SK-N-SH (cell line): ENCODE results near the gene HDAC8. TPM values are rescaled to one million over a fixed set of nuclear protein-coding genes. Genes with fewer than 3 reads are reported as not detected.

ENCODE experiments used
- CTCF ChIA-PET: fragments of 300-600, 350-600 bp; formaldehyde crosslinking; extraction: SDS; loops from one replicate; lab custom pipeline; 2021; lab: Yijun Ruan, JAX
- POLR2A ChIA-PET: fragments of 350-600 bp; sonication (Branson Sonifier 250); formaldehyde crosslinking; extraction: SDS; loops from one replicate; lab custom pipeline; 2020; ENCODE audit warnings: antibody characterized with exemption, inconsistent platforms; lab: Yijun Ruan, JAX
- DNase-seq: peaks from one replicate; pipeline ENCODE4 v3.0.0; 2012
- H2AFZ ChIP-seq: fragments of 200-600 bp; sonication (generic); 2 replicates; pipeline ENCODE4 v1.8.1; 2016; ENCODE audit warnings: antibody characterized with exemption, mild to moderate bottlenecking, low read depth
- H3F3A ChIP-seq: fragments of 200-600 bp; sonication (generic); replicated peaks from 2 replicates; pipeline ENCODE3; 2016; ENCODE audit warnings: antibody characterized with exemption, mild to moderate bottlenecking; ENCODE audit not compliant: insufficient read depth
- H3K27ac ChIP-seq, 2 experiments: fragments of 200-500 bp in 1 of 2; fragments of 200-600 bp in 1 of 2; sonication (Bioruptor generic) in 1 of 2; sonication (generic), shearing (Covaris generic) in 1 of 2; 2 replicates each; pipeline versions ENCODE4 v1.5.1 to v1.6.1; 2014 to 2016; ENCODE audit warnings: low read depth in 2 of 2, inconsistent platforms in 1 of 2, low read length in 1 of 2, mild to moderate bottlenecking in 1 of 2, mixed read lengths in 1 of 2
- H3K27me3 ChIP-seq: fragments of 200-600 bp; sonication (generic), shearing (Covaris generic); 2 replicates; pipeline ENCODE4 v1.6.1; 2016; ENCODE audit warnings: mixed run types; ENCODE audit not compliant: insufficient read depth
- H3K36me3 ChIP-seq, 2 experiments: fragments of 200-500 bp in 1 of 2; fragments of 200-600 bp in 1 of 2; sonication (Bioruptor generic) in 1 of 2; sonication (generic) in 1 of 2; replicated peaks in 1 of 2; 2 replicates each; pipeline versions ENCODE3 to v1.5.1; 2014 to 2016; ENCODE audit warnings: low read length in 1 of 2, mild to moderate bottlenecking in 1 of 2; ENCODE audit not compliant: insufficient read depth in 2 of 2, control insufficient read depth in 1 of 2
- H3K4me1 ChIP-seq, 2 experiments: fragments of 200-500 bp in 1 of 2; fragments of 200-600 bp in 1 of 2; sonication (Bioruptor generic) in 1 of 2; sonication (generic), shearing (Covaris generic) in 1 of 2; 2 replicates each; pipeline versions ENCODE4 v1.5.1 to v1.6.1; 2014 to 2016; ENCODE audit warnings: low read depth in 1 of 2, low read length in 1 of 2, mixed run types in 1 of 2; ENCODE audit not compliant: insufficient read depth in 2 of 2, control insufficient read depth in 1 of 2
- H3K4me2 ChIP-seq: fragments of 200-600 bp; sonication (generic), shearing (Covaris generic); 2 replicates; pipeline ENCODE4 v1.6.1; 2017; ENCODE audit warnings: mixed run types
- H3K4me3 ChIP-seq, 2 experiments: fragments of 200-500 bp in 1 of 2; fragments of 200-600 bp in 1 of 2; sonication (Bioruptor generic) in 1 of 2; sonication (generic), shearing (Covaris generic) in 1 of 2; 2 replicates each; pipeline versions ENCODE4 v1.5.1 to v1.8.1; 2014 to 2016; ENCODE audit warnings: low read depth in 2 of 2, inconsistent platforms in 1 of 2, low read length in 1 of 2, mild to moderate bottlenecking in 1 of 2, mixed read lengths in 1 of 2, moderate library complexity in 1 of 2
- H3K79me2 ChIP-seq: fragments of 200-600 bp; sonication (generic); 2 replicates; pipeline ENCODE4 v1.8.1; 2017; ENCODE audit warnings: mild to moderate bottlenecking; ENCODE audit not compliant: insufficient read depth
- H3K9ac ChIP-seq: fragments of 200-600 bp; sonication (generic); 2 replicates; pipeline ENCODE4 v1.6.1; 2017; ENCODE audit warnings: mixed run types
- H3K9me2 ChIP-seq: fragments of 200-600 bp; sonication (generic); 2 replicates; pipeline ENCODE4 v1.6.1; 2017; ENCODE audit warnings: mixed run types
- H3K9me3 ChIP-seq: fragments of 200-600 bp; sonication (generic); 2 replicates; pipeline ENCODE4 v1.6.1; 2017; ENCODE audit warnings: mixed run types, mild to moderate bottlenecking, moderate library complexity
- H4K20me1 ChIP-seq: fragments of 200-600 bp; sonication (generic); 2 replicates; pipeline ENCODE4 v1.6.1; 2017; ENCODE audit warnings: mild to moderate bottlenecking, mixed run types; ENCODE audit not compliant: insufficient read depth
- ELF1 ChIP-seq: IDR thresholded peaks from 2 replicates; pipeline ENCODE4 v1.4.0; 2012
- GABPA ChIP-seq: IDR thresholded peaks from 2 replicates; pipeline ENCODE4 v1.4.0; 2012; ENCODE audit warnings: low read depth, mild to moderate bottlenecking
- GATA2 ChIP-seq: sonication (generic); formaldehyde crosslinking; IDR thresholded peaks from 2 replicates; pipeline ENCODE4 v1.5.0; 2020; ENCODE audit warnings: mild to moderate bottlenecking, missing genetic modification reagents
- JUND ChIP-seq: IDR thresholded peaks from 2 replicates; pipeline ENCODE4 v1.4.0; 2012
- MEF2A ChIP-seq: IDR thresholded peaks from 2 replicates; pipeline ENCODE4 v1.4.0; 2012; ENCODE audit warnings: low read depth, borderline replicate concordance
- MXI1 ChIP-seq: IDR thresholded peaks from 2 replicates; pipeline ENCODE4 v1.6.1; 2012; ENCODE audit warnings: mild to moderate bottlenecking, low read depth, low read length, improper control_type of control experiment
- PBX3 ChIP-seq: IDR thresholded peaks from 2 replicates; pipeline ENCODE4; 2012
- POLR2AphosphoS5 ChIP-seq: IDR thresholded peaks from 2 replicates; pipeline ENCODE4 v1.6.1; 2012; ENCODE audit warnings: low read depth, low read length
- RFX5 ChIP-seq: IDR thresholded peaks from 2 replicates; pipeline ENCODE4 v1.6.1; 2012; ENCODE audit warnings: mild to moderate bottlenecking, improper control_type of control experiment, low read length
- RXRA ChIP-seq: IDR thresholded peaks from 2 replicates; pipeline ENCODE4 v1.4.0; 2012; ENCODE audit warnings: low read depth, mild to moderate bottlenecking, borderline replicate concordance
- SIN3A ChIP-seq: IDR thresholded peaks from 2 replicates; pipeline ENCODE4 v1.6.1; 2012; ENCODE audit warnings: low read depth, mild to moderate bottlenecking, low read length, moderate library complexity, borderline replicate concordance
- TCF12 ChIP-seq: IDR thresholded peaks from 2 replicates; pipeline ENCODE4 v1.4.0; 2012
- USF2 ChIP-seq: fragments of 150-350 bp; IDR thresholded peaks from 2 replicates; pipeline ENCODE4 v1.6.1; 2017; ENCODE audit warnings: antibody characterized with exemption, low read length, low read depth, borderline replicate concordance
- YY1 ChIP-seq: IDR thresholded peaks from 2 replicates; pipeline ENCODE4 v1.4.0; 2012; ENCODE audit warnings: low read depth, mild to moderate bottlenecking
- WGBS: methylation state at CpG from one replicate; pipeline ENCODE4 v1.1.6; 2017; ENCODE audit warnings: low lambda C conversion rate; 5-methylcytosine and 5-hydroxymethylcytosine counted together
- polyA plus RNA-seq, 3 experiments: library from polyadenylated mRNA; depleted of rRNA; stranded (reverse); fragments of >200 nt; gene quantifications; 2 replicates each; pipeline ENCODE4 v1.2.3, GENCODE V29; 2012
- TF ChIP-seq, protein P1 (sequence below): IDR thresholded peaks from 2 replicates; pipeline ENCODE4 v1.4.0; 2012; ENCODE audit warnings: low read depth
- TF ChIP-seq, protein P2 (sequence below): IDR thresholded peaks from 2 replicates; pipeline ENCODE4 v1.4.0; 2012; ENCODE audit warnings: low read depth, borderline replicate concordance

Gene HDAC8
- polyA plus RNA-seq, 1 of the 3 experiments (the other 2 are of a cell fraction), result 30.6 TPM

DNA sequence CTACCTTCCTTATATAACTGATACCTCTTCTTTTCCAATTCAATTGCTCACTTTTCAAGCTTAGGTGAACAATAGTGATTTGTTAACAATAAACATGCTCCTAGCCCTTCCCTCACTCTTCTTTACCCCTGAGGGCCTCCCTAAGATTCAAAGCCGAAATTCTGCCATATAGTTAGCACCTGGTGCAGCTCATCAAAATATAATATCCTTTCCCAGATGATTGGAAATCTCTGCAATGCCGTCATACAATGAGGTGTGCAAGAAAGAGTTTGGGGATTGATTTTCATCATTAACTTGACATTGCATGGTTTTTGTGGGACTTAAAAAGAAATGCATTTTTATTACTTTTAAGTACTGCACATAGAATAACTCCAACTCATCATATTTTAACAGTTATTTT, 95.3 kb downstream of the HDAC8 start:
- Histone ChIP-seq H3K36me3 (peaks cover 9 to 23% of the 10 kb centered on the region in 2 experiments), H3K9me3 (no peaks in the 10 kb centered on the region), H3K27me3 (no peaks in the 10 kb centered on the region), H3K4me2 (no peak overlapping the region), H3K79me2 (no peaks in the 10 kb centered on the region), H2AFZ (no peak overlapping the region), H4K20me1 (no peaks in the 10 kb centered on the region), H3K4me1 (peaks cover 0 to 31% of the 10 kb centered on the region in 2 experiments; a peak in 2 of 4 replicates), H3K27ac (peak overlapping the region in 1 of 2 experiments; percentile 84; a peak in 2 of 4 replicates), H3K4me3 (no peak overlapping the region), H3F3A (peaks cover 5% of the 10 kb centered on the region), H3K9me2 (0 out of 2 replicates have a peak, but pooled peaks cover 1% of the 10 kb centered on the region), H3K9ac (no peak overlapping the region)
- 67% methylated on average over 2 of the region's 2 CpGs for WGBS
- TF ChIP-seq MXI1 (peak; percentile 37; the same call in 1 of the 2 replicates), PBX3 (no peak)
- DNase-seq, result peak; percentile 17
- CTCF ChIA-PET, result interaction anchor here (1.4 kb wide), 1 partner anchor 201 kb away, joined by 4 read pairs; the partner anchor contains the start of gene RPS4X
- POLR2A ChIA-PET, result no interaction called here

GRCh38 chrX:72475952-72476668, 96.5 kb downstream of the HDAC8 start:
- Histone ChIP-seq H3K4me2 (no peak overlapping the region), H3K27me3 (no peaks in the 10 kb centered on the region), H3K9me3 (no peaks in the 10 kb centered on the region), H3F3A (peaks cover 5% of the 10 kb centered on the region), H3K36me3 (peaks cover 9 to 23% of the 10 kb centered on the region in 2 experiments), H2AFZ (no peak overlapping the region), H3K4me1 (peaks cover 0 to 31% of the 10 kb centered on the region in 2 experiments; a peak in 2 of 4 replicates), H3K9ac (no peak overlapping the region), H4K20me1 (no peaks in the 10 kb centered on the region), H3K4me3 (no peak overlapping the region), H3K27ac (peak overlapping the region in 1 of 2 experiments; percentile 84; a peak in 2 of 4 replicates), H3K9me2 (no peaks in the 10 kb centered on the region), H3K79me2 (no peaks in the 10 kb centered on the region)
- ChIA-PET POLR2A (no interaction called here), CTCF (no interaction called here)
- 92% methylated on average over 6 of the region's 6 CpGs for WGBS
- peak; percentile 23 for DNase-seq
- TF ChIP-seq JUND (no peak), GATA2 (CRISPR knock-in tag) (no peak), TCF12 (no peak), ELF1 (no peak), RFX5 (no peak), RXRA (no peak), POLR2AphosphoS5 (no peak)

GRCh38 chrX:72475338-72475737, 97.3 kb downstream of the HDAC8 start:
- ChIA-PET POLR2A (no interaction called here), CTCF (no interaction called here)
- peaks cover 9 to 23% of the 10 kb centered on the region in 2 experiments for H3K36me3 ChIP-seq
- peaks cover 5% of the 10 kb centered on the region for H3F3A ChIP-seq
- H4K20me1 ChIP-seq, result no peaks in the 10 kb centered on the region
- peaks cover 0 to 31% of the 10 kb centered on the region in 2 experiments; a peak in 2 of 4 replicates for H3K4me1 ChIP-seq
- no peaks in the 10 kb centered on the region for H3K9me3 ChIP-seq
- WGBS, result 100% methylated on average over 1 of the region's 1 CpG
- no peaks in the 10 kb centered on the region for H3K27me3 ChIP-seq
- H3K9ac ChIP-seq, result no peak overlapping the region
- no peaks in the 10 kb centered on the region for H3K9me2 ChIP-seq
- no peak overlapping the region for H3K4me2 ChIP-seq
- no peak overlapping the region for H2AFZ ChIP-seq
- no peak overlapping the region for H3K4me3 ChIP-seq
- no peaks in the 10 kb centered on the region for H3K79me2 ChIP-seq
- H3K27ac ChIP-seq, result no peak overlapping the region
- no peak for DNase-seq
- TF ChIP-seq, protein P1, sequence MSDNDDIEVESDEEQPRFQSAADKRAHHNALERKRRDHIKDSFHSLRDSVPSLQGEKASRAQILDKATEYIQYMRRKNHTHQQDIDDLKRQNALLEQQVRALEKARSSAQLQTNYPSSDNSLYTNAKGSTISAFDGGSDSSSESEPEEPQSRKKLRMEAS, result no peak
- no peak for TF ChIP-seq ELF1
- no peak for TF ChIP-seq RFX5
- no peak for TF ChIP-seq PBX3
- TF ChIP-seq YY1, result no peak
- TF ChIP-seq GABPA, result no peak
- no peak for TF ChIP-seq MEF2A
- TF ChIP-seq, protein P2, sequence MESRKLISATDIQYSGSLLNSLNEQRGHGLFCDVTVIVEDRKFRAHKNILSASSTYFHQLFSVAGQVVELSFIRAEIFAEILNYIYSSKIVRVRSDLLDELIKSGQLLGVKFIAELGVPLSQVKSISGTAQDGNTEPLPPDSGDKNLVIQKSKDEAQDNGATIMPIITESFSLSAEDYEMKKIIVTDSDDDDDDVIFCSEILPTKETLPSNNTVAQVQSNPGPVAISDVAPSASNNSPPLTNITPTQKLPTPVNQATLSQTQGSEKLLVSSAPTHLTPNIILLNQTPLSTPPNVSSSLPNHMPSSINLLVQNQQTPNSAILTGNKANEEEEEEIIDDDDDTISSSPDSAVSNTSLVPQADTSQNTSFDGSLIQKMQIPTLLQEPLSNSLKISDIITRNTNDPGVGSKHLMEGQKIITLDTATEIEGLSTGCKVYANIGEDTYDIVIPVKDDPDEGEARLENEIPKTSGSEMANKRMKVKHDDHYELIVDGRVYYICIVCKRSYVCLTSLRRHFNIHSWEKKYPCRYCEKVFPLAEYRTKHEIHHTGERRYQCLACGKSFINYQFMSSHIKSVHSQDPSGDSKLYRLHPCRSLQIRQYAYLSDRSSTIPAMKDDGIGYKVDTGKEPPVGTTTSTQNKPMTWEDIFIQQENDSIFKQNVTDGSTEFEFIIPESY, result no peak
- no peak for TF ChIP-seq USF2
- no peak for TF ChIP-seq SIN3A
- no peak for TF ChIP-seq TCF12
